ENCODE data around the gene FAM72D.
"Not testable (repeated sequence)": the region's sequence is repeated elsewhere in the genome, so short reads cannot be mapped to it uniquely, and the experiment has no call there.

FAM72D gene

DNA sequence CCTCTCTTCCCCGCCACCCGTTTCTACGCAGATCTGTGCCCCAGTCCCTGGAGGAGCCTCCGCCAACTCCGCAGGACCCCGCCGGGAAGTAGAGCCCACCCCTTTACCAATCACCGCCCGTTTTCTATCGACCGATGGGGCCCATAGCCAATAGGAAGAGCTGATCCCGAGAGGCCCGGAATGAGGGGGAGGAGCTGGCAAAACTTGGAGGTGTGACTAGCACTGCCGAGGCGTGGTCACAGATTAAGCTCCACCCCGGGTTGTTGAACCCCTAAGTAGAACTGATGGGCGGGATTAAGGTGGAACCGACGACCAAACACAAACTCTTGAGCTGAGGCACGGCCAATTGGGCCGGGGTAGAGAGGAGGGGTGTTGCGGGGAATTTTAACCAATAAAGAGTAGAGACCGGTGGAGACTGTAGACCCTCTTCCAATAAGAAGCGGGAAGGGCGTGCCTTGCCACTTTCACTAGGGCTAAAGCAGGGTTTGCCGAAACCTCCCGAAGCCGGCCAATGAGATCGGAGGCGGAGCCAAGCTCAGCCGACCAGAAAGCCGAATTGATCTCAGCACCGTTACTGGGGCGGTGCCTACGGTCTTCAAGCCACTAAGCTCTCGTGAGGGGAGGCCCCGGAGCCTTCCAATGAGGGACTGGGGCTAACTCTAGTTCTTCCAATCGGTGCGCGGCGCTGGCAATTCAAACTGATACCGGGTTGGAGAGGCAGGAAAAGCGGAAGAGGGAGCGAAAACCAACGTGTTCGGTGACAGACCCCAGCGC lies at the start of gene FAM72D, which contains the start of gene SRGAP2B:
TSS of gene FAM72D (plus strand) at position 691 of the 774 bp plus-strand sequence. CDS start 874 bp downstream, outside the sequence.
TSS of gene SRGAP2B (minus strand) at position 45 of the 774 bp plus-strand sequence. CDS start 2,427 bp downstream, outside the sequence.
- DNase-seq = not testable (repeated sequence)

GRCh38 chr1:145047553-145047952 lies 48.2 kb upstream of the FAM72D start:
- DNase-seq = not testable (repeated sequence)

GRCh38 chr1:145048181-145048856 lies 47.5 kb upstream of the FAM72D start:
- DNase-seq = not testable (repeated sequence)

DNA sequence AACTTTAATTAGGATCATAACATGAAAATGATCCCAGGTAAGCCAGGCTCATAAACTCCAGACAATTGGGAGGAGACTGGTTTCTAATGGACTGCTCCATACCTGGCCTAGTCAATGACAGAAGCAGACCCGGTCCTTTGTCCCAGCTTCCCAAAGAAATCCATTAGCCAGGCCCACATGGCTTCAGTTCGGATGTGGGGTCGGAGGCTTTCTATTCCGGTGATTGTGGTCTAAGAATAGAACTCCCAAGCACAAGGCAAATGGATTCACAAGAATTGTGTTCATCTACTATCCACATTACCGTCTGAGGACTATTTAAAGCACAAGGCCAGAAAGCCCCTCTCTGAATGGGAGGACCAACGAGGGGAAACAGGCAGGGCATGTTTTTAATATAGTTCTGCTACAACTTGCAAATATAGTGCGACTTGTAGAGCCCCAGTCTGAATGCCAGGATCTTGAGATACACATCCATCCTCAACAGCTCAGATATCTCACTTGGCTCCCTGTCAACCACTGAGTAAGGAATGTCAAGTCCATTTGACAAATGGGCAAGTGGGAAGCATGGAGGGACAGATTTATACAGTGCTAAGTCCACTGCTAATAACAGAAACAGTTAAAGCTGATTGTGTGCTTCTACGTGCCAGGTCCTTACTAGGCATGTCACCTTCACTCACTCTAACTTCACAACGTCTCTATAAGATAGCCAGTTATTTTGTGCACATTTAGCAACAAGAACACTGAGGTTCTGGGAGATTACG lies 43.6 kb upstream of the FAM72D start:
- DNase-seq = not testable (repeated sequence)

DNA sequence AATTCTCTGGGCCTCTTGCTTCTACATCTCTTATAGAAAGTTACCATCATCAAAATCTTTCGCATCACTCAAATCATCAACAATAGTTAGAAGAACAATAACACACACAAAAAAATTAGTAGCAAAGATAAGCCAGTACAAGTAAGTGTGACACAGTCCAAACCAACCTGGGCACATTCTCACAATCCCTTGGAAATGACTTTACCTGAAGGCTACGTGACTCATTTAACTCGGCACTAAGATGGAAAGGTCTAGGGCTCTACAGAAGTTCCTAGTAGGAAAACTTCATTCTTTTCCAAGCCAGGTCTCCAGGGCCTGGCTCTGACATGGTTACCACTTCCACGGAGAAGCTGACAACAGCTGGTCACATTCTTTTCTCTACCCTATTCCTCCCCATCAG lies 42.3 kb upstream of the FAM72D start:
- DNase-seq = not testable (repeated sequence)

DNA sequence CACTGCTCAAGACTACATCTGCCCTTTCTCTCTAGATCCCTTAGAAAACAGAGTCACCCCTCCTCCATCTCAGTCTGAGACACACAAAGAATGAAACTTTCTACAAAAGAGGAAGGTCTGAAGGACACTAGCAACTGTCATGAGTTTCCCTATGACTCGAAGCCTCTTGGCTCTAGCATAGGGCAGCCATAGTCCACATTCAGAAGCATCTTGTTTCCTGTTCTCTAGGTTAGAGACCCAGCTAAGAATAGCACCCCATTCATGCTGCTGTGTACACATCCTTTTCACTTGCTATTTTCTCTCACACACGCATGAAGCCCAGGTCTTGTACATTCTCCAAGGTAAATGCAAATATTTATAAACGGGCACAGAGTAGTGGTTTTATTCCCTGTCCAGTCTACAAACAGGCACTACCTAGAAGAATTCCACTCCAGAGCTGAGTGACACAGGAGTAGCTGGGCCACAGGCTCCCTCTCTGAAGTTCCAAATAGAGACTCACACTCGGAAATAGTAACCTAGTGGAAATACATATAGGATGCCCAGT lies 40.5 kb upstream of the FAM72D start:
- DNase-seq = not testable (repeated sequence)

DNA sequence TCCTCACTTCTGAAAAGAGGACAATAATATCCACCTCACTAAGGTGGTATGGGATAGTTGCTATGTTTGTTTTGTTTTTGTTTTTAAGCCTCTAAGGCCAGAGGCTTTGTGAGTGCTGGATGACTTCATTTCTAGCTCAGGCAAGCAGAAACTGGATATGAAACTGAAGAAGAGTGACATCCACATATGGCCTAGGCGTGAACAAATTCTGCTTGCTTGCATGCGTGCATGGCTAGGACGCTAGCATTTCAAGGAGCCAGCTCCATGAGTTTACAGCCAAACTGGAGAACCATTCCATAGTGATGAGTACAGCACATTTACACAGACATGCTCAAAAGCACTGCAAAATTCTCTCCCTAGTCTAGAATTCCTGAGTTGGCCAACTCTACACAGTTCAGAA lies 37.6 kb upstream of the FAM72D start:
- not testable (repeated sequence) for DNase-seq

- not testable (repeated sequence) for DNase-seq
Observed at GRCh38 chr1:145063285-145063684, 32.5 kb upstream of the FAM72D start.

DNA sequence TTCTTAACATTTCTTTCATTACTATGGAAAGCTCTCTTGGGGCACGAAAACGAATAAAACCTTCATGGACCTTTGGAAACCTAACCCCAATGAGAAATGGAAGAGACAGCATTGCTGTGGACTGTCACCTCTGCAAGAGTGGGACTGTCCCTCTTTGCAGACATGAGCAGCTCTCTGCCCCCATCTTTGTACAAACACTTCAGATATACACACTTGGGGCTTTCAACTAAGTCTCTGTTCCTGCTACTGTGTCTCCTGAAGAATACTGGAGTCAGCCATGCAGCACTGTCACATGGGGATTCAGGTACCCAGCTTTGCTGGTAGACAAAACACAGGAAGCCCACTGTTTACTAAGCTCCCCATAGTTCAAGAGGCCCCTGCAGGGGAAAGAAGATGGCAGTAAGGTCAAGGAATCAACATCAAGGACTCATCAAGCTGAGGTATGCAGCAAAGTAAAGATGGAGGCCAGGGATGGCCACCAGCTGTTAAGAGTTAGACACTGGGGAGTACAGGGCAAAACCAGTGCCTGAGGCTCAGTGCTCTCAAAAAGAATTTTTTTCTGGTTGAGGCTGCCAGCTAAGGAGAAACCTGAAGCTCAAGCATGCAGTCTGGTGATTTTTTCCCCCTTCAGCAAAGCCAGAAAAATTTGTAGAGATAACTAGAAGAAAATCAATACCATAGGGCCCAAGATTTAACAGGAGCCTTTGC lies 31.7 kb upstream of the FAM72D start:
- DNase-seq = not testable (repeated sequence)

GRCh38 chr1:145065194-145065826 lies 30.5 kb upstream of the FAM72D start:
- DNase-seq = not testable (repeated sequence)

GRCh38 chr1:145066486-145066885 lies 29.3 kb upstream of the FAM72D start:
- not testable (repeated sequence) for DNase-seq

GRCh38 chr1:145071569-145071968 lies 24.2 kb upstream of the FAM72D start:
- not testable (repeated sequence) for DNase-seq

DNA sequence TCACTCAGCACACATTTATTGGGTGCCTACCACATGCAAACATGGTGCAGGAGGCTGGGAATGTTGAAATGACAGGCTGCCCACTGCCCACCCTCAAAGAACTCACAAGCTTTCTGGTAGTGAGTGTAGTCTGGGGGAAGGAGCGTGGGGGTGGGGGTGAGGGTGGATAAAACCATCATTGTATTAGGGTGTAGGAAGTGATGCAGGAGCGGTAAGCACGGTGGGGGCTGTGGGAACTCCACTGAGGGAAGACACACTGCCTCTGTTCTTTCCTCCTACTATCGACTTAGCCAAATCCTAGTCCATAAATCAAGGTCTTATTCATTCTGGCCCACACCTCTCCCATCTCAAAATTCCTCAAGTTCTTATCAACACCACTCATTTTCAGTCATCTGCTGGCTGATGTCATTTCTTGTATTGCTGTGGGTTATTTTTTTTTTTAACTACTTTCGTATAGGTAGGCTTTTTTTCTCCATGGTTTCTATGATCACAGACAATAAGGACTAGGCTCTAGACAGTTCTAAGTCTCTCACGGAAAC lies 21.7 kb upstream of the FAM72D start:
- not testable (repeated sequence) for DNase-seq

GRCh38 chr1:145076877-145077276 lies 18.9 kb upstream of the FAM72D start:
- DNase-seq = not testable (repeated sequence)

DNA sequence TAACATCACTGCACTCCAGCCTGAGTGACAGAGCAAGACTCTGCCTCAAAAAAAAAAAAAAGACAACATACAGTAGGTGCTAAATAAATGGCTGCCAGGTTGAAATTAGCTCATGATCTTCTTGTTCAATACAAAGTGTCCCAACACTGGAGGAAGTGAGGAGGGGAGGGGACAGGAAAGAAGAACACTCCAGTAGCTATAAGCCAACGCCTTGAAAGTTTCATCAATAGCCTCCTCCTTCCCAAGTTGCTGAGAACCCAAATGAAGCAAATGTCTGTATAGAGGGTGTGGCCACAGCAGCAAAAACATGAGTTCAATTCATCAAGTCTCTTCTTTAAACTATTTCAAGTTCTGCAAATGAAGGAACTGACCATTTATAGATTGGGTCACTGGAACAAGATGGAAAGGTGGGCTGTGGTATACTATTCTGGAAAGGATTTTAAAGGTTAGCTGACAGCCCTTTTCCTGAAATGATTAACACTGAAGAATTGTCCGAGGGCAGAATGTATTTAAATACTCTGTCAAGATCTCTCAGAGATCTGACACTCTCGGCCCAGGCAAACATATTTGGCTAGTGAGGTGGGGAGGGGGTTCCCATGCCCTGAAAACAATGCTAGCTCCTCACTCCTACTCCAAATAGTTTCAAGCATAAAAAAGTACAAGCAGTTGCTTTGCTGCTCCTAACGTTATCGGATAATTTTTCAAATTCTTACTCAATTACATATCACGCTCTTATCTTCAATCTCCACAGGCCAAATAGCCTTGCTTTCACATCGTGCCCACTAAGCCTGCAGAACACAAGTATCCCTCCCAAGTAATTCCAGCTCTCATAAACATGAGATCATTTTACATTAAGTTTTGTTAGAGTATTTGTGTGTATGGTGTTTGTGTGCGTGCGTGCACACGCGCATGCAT lies 17.6 kb upstream of the FAM72D start:
- DNase-seq = not testable (repeated sequence)

GRCh38 chr1:145078787-145079370 lies 16.9 kb upstream of the FAM72D start:
- not testable (repeated sequence) for DNase-seq

GRCh38 chr1:145079737-145080136 lies 16.0 kb upstream of the FAM72D start:
- DNase-seq = not testable (repeated sequence)

DNA sequence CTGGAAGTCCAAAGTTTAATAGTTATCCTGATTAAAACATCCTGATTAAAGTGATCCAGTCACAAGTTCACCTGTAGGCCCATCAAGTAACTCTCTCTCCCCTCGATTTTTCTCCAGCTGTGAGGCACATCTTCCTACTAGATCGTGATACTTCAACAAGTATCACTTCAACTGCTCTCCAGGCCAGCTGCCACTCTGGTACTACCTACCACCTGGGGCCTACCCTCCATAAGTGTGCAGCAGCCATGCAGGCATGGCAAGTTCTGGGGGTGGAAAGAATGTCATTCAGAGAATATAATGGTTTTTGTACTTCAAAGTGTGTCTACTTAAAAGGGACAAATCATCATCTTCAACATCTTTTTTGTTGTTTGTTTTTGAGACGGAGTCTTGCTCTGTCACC lies 15.6 kb upstream of the FAM72D start:
- DNase-seq = not testable (repeated sequence)

DNA sequence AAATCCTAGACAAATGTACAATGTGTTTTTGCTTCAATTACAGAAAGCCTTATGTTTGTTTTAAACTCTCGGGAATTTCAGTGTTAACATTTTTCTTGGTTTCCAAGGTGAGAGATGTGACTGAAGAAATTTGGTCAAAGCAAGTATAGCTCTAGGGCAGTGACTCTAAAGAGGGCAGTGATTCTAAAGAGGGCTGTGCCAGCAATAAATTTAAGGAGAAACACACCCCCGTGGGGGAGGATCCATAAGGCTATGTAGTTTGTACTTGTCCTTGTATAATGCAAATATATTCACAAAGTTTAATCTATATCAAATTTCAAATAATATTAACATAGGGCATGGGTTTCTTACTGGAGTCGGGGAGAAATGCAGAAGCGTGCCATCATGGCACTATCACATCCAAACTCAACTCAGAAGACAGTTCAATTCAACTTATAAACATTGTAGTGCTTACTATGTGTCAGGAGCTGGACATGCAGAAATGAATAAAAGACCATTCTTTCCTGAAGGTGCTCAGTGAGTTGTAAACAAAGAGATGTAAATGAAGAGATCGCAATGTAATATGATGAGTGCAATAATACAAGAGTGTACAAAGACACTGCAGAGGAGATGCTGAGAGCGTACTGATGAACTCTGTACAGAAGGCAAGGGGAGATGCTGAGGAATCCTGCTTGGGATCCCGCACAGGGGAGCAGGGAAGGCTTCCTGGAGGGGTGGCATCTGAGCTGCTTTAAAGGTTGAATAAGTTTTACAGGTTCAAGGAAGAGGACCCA lies 13.1 kb upstream of the FAM72D start:
- DNase-seq = not testable (repeated sequence)

Measured in activated naive CD4-positive, alpha-beta T cell (primary cell).